ENCODE measurements around the gene PLXDC1.

PLXDC1 gene

GRCh38 chr17:39151150-39151942 lies at the start of gene PLXDC1:
Gene PLXDC1, minus strand, starts transcription at chr17:39151637. Its CDS starts 200 bp downstream, at chr17:39151437.
- CTCF ChIA-PET, result interaction anchor here (0.7 to 4.6 kb wide), 6 partner anchors 11 to 170 kb away, joined by 3 to 143 read pairs (median 5); no protein-coding TSS in a partner anchor
- DNase-seq (ENCODE audit: extremely low spot score), result no peak
- POLR2A ChIA-PET, result interaction anchor here (0.9 kb wide), 1 partner anchor 55 kb away, joined by 4 read pairs; no protein-coding TSS in a partner anchor
- TF ChIP-seq CTCF (IDR thresholded peaks at IDR 0.05; ENCODE audit: control extremely low read depth, extremely low read depth, low read depth, missing control alignments), result no peak

GRCh38 chr17:39200957-39201510 lies 49.6 kb upstream of the PLXDC1 start:
- CTCF ChIA-PET, result interaction anchor here (2.3 to 3.4 kb wide), 3 partner anchors 26 to 43 kb away, joined by 7 to 22 read pairs (median 10); no protein-coding TSS in a partner anchor
- no peak for TF ChIP-seq CTCF (IDR thresholded peaks at IDR 0.05; ENCODE audit: control extremely low read depth, extremely low read depth, low read depth, missing control alignments)
- no peak for DNase-seq (ENCODE audit: extremely low spot score)
- POLR2A ChIA-PET, result interaction anchor here (0.7 kb wide), 1 partner anchor 124 kb away, joined by 4 read pairs; no protein-coding TSS in a partner anchor

- no peak for TF ChIP-seq CTCF (IDR thresholded peaks at IDR 0.05; ENCODE audit: control extremely low read depth, extremely low read depth, low read depth, missing control alignments)
- CTCF ChIA-PET, result interaction anchor here (1.0 to 3.4 kb wide), 5 partner anchors 26 to 47 kb away, joined by 6 to 22 read pairs (median 9); no protein-coding TSS in a partner anchor
- peak; percentile 88 for DNase-seq (ENCODE audit: extremely low spot score)
- POLR2A ChIA-PET, result interaction anchor here (0.6 to 1.2 kb wide), 11 partner anchors 9 to 1378 kb away, joined by 3 to 8 read pairs (median 4); no protein-coding TSS in a partner anchor
Measured at GRCh38 chr17:39200070-39200879, 48.8 kb upstream of the PLXDC1 start, which contains the start of gene RPL19. Gene RPL19, plus strand, starts transcription at chr17:39200283. Its CDS starts 62 bp downstream, at chr17:39200345.

- POLR2A ChIA-PET, result interaction anchor here (0.6 to 1.2 kb wide), 11 partner anchors 9 to 1378 kb away, joined by 3 to 8 read pairs (median 4); no protein-coding TSS in a partner anchor
- CTCF ChIA-PET, result interaction anchor here (1.0 to 3.4 kb wide), 4 partner anchors 25 to 47 kb away, joined by 6 to 22 read pairs (median 9); no protein-coding TSS in a partner anchor
- no peak for TF ChIP-seq CTCF (IDR thresholded peaks at IDR 0.05; ENCODE audit: control extremely low read depth, extremely low read depth, low read depth, missing control alignments)
- peak; percentile 93 for DNase-seq (ENCODE audit: extremely low spot score)
Measured at GRCh38 chr17:39199820-39200069, 48.3 kb upstream of the PLXDC1 start.

- ChIA-PET CTCF (interaction anchor here (1.0 to 3.4 kb wide), 4 partner anchors 8 to 46 kb away, joined by 3 to 22 read pairs (median 6); no protein-coding TSS in a partner anchor), POLR2A (no interaction called here)
- DNase-seq (ENCODE audit: extremely low spot score), result no peak
- TF ChIP-seq CTCF (IDR thresholded peaks at IDR 0.05; ENCODE audit: control extremely low read depth, extremely low read depth, low read depth, missing control alignments), result no peak
Measured at GRCh38 chr17:39198186-39198566, 46.7 kb upstream of the PLXDC1 start.

Measured in GM10248 (cell line).